ENCODE results near the gene RAI1.

- TF ChIP-seq POLR2A (IDR thresholded peaks at IDR 0.05; ENCODE audit: low read length) = no peak
- TF ChIP-seq GATA1 (IDR thresholded peaks at IDR 0.05; ENCODE audit: low read depth, low read length) = no peak
These were observed 27.6 kb downstream of the RAI1 start for GRCh38 chr17:17708816-17709215.

Data from erythroblast (primary cell).